ENCODE measurements around the gene C11orf86. TPM values are rescaled to one million over a fixed set of nuclear protein-coding genes. Genes with fewer than 3 reads are reported as not detected.

C11orf86 gene
- total RNA-seq, 1 experiment from 2014 or later = not detected

DNA sequence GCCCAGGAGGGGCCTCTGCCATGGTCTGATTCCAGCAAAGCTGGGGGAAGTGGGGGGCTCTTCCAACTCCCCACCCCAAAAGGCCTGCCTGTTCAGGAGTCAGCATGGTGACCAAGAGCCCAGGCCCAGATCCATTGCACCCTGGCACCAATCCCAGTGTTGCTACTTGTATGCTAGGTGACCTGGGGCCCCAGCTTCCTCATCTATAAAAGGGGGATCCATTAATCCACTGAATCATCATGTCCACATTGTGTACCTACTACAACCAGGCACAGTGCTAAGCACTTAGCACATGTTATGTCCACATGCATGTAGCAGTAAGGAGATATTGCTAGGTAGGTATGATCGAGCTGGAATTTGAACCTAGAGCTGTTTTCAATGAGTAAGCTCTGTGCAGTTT is 49.9 kb downstream of the C11orf86 start:
- TF ChIP-seq, protein P1, sequence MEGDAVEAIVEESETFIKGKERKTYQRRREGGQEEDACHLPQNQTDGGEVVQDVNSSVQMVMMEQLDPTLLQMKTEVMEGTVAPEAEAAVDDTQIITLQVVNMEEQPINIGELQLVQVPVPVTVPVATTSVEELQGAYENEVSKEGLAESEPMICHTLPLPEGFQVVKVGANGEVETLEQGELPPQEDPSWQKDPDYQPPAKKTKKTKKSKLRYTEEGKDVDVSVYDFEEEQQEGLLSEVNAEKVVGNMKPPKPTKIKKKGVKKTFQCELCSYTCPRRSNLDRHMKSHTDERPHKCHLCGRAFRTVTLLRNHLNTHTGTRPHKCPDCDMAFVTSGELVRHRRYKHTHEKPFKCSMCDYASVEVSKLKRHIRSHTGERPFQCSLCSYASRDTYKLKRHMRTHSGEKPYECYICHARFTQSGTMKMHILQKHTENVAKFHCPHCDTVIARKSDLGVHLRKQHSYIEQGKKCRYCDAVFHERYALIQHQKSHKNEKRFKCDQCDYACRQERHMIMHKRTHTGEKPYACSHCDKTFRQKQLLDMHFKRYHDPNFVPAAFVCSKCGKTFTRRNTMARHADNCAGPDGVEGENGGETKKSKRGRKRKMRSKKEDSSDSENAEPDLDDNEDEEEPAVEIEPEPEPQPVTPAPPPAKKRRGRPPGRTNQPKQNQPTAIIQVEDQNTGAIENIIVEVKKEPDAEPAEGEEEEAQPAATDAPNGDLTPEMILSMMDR (conservative IDR thresholded peaks at IDR 0.05; ENCODE audit: low read depth, low read length) = no peak
- TF ChIP-seq EZH2 (IDR thresholded peaks at IDR 0.05; ENCODE audit: borderline replicate concordance, low read depth, low read length, poor library complexity, severe bottlenecking) = no peak
- Histone ChIP-seq H3K27me3 (replicated peaks; ENCODE audit: insufficient read depth, low read depth, low read length, poor library complexity) (no peaks in the 10 kb centered on the region), H3K36me3 (ENCODE audit: insufficient read depth, low read length, poor library complexity, severe bottlenecking) (no peaks in the 10 kb centered on the region), H3K4me3 (ENCODE audit: low read depth, low read length, poor library complexity, severe bottlenecking) (no peak overlapping the region), H3K9me3 (ENCODE audit: low read depth, low read length, poor library complexity, severe bottlenecking) (no peaks in the 10 kb centered on the region), H3K27ac (ENCODE audit: low read depth, low read length, poor library complexity, severe bottlenecking) (no peak overlapping the region), H3K4me1 (ENCODE audit: insufficient read depth, low read length, poor library complexity, severe bottlenecking) (peaks cover 20% of the 10 kb centered on the region)
- no peak for DNase-seq (ENCODE audit: low spot score)
- intact Hi-C loops (cut with micrococcal nuclease; ENCODE audit: unreplicated experiment) = no loop called here
- ChIA-PET CTCF (no interaction called here), POLR2A (ENCODE audit: low non-redundant PET) (no interaction called here)
- no TSS peak for BruUV-seq (replicated peaks)

GRCh38 chr11:67025750-67026149 is 50.6 kb downstream of the C11orf86 start:
- POLR2A ChIA-PET (ENCODE audit: low non-redundant PET) = interaction anchor here (0.6 kb wide), 1 partner anchor 18 kb away, joined by 5 read pairs; no protein-coding TSS in a partner anchor

More at GRCh38 chr11:67025750-67026149, 50.6 kb downstream of the C11orf86 start:
- intact Hi-C loops (cut with micrococcal nuclease; ENCODE audit: unreplicated experiment) = no loop called here
- Histone ChIP-seq H3K4me1 (ENCODE audit: insufficient read depth, low read length, poor library complexity, severe bottlenecking) (peaks cover 20% of the 10 kb centered on the region), H3K4me3 (ENCODE audit: low read depth, low read length, poor library complexity, severe bottlenecking) (no peak overlapping the region), H3K27ac (ENCODE audit: low read depth, low read length, poor library complexity, severe bottlenecking) (no peak overlapping the region), H3K36me3 (ENCODE audit: insufficient read depth, low read length, poor library complexity, severe bottlenecking) (no peaks in the 10 kb centered on the region), H3K9me3 (ENCODE audit: low read depth, low read length, poor library complexity, severe bottlenecking) (no peaks in the 10 kb centered on the region), H3K27me3 (replicated peaks; ENCODE audit: insufficient read depth, low read depth, low read length, poor library complexity) (no peaks in the 10 kb centered on the region)
- CTCF ChIA-PET = no interaction called here
- TF ChIP-seq EZH2 (IDR thresholded peaks at IDR 0.05; ENCODE audit: borderline replicate concordance, low read depth, low read length, poor library complexity, severe bottlenecking) = no peak
- TF ChIP-seq, protein P1 (conservative IDR thresholded peaks at IDR 0.05; ENCODE audit: low read depth, low read length) = no peak
- no TSS peak for BruUV-seq (replicated peaks)
- no peak for DNase-seq (ENCODE audit: low spot score)

Small RNA genes lying within 50 kb of the gene (microRNA-seq; reads per million reads assigned to microRNA genes)
- gene MIR3163 = 2.2 reads per million

Other genes starting within 250 kb of the C11orf86 start
- gene SPTBN2, start 246.1 kb upstream of the C11orf86 start, total RNA-seq (2021) = 21.1 and 34.4 TPM in 2 replicates
- gene RCE1, start 131.9 kb upstream of the C11orf86 start, total RNA-seq (2021) = 33.1 and 35.0 TPM in 2 replicates
- 52.9 and 57.2 TPM in 2 replicates for gene LRFN4, start 118.2 kb upstream of the C11orf86 start, total RNA-seq (2021)
- 39.1 and 44.5 TPM in 2 replicates for gene PC, start 16.9 kb upstream of the C11orf86 start, total RNA-seq (2021)
- 2.3 and 3.1 TPM in 2 replicates for gene SYT12, start 47.8 kb downstream of the C11orf86 start, total RNA-seq (2021)
- gene RHOD, start 81.5 kb downstream of the C11orf86 start, total RNA-seq (2021) = 0.83 and 0.88 TPM in 2 replicates
- gene KDM2A, start 144.0 kb downstream of the C11orf86 start, total RNA-seq (2021) = 105 and 121 TPM in 2 replicates